ENCODE data around the gene ITIH3.
"Not testable (repeated sequence)": the region's sequence is repeated elsewhere in the genome, so short reads cannot be mapped to it uniquely, and the experiment has no call there.

ITIH3 gene

DNA sequence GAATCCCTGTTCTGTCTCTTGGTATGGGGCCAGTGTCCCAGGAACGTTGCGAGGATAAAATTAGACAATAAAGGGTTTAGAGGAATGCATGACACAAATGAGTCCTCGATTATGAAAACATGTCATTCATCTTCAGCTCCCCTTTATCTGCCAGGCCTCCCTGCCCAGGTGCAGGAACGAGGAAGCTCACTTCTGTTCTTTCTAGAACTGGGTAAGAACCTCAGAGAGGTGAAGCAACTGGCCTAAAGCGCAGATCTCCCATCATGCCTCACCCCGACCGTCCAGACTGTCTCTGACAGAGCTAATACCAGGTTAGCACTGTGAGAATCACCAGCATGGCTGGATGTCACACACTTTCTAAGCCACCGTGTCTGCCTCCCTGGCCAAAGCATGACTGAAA is 18.7 kb upstream of the ITIH3 start:
- Histone ChIP-seq H3K4me1 (ENCODE audit: low read depth, poor library complexity, severe bottlenecking) (no peaks in the 10 kb centered on the region), H3K9ac (no peak overlapping the region), H3K36me3 (ENCODE audit: insufficient read depth) (no peaks in the 10 kb centered on the region), H3K79me2 (ENCODE audit: insufficient read depth, low read depth) (no peaks in the 10 kb centered on the region), H3K4me3 (IDR thresholded peaks at IDR 0.05; ENCODE audit: insufficient read depth, low read depth, low read length) (no peak overlapping the region), H2AFZ (ENCODE audit: low read depth) (peak overlapping the region; percentile 14; the same call in 1 of the 2 replicates), H4K20me1 (ENCODE audit: insufficient read depth) (no peaks in the 10 kb centered on the region), H3K4me2 (no peak overlapping the region), H3K27ac (no peak overlapping the region), H3K27me3 (ENCODE audit: insufficient read depth, low read depth) (no peaks in the 10 kb centered on the region)
- TF ChIP-seq, protein P1, sequence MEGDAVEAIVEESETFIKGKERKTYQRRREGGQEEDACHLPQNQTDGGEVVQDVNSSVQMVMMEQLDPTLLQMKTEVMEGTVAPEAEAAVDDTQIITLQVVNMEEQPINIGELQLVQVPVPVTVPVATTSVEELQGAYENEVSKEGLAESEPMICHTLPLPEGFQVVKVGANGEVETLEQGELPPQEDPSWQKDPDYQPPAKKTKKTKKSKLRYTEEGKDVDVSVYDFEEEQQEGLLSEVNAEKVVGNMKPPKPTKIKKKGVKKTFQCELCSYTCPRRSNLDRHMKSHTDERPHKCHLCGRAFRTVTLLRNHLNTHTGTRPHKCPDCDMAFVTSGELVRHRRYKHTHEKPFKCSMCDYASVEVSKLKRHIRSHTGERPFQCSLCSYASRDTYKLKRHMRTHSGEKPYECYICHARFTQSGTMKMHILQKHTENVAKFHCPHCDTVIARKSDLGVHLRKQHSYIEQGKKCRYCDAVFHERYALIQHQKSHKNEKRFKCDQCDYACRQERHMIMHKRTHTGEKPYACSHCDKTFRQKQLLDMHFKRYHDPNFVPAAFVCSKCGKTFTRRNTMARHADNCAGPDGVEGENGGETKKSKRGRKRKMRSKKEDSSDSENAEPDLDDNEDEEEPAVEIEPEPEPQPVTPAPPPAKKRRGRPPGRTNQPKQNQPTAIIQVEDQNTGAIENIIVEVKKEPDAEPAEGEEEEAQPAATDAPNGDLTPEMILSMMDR (conservative IDR thresholded peaks at IDR 0.05; ENCODE audit: low read depth, low read length): no peak

DNA sequence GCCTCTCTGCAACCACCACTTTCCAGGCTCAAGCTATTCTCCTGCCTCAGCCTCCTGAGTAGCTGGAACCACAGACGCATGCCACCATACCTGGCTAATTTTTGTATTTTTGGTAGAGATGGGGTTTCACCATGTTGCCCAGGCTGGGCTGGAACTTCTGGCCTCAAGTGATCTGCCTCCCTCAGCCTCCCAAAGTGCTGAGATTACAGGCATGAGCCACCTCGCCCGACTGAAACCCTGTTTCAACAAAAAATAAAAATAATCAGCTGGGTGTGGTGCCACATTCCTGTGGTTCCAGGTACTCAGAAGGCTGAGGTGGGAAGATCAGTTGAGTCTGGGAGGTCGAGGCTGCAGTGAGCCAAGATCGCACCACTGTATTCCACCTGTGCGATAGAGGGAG is 18.1 kb upstream of the ITIH3 start:
- not testable (repeated sequence) for H3K4me3 ChIP-seq (IDR thresholded peaks at IDR 0.05; ENCODE audit: insufficient read depth, low read depth, low read length); H3K9ac ChIP-seq; H3K27me3 ChIP-seq (ENCODE audit: insufficient read depth, low read depth); H3K4me1 ChIP-seq (ENCODE audit: low read depth, poor library complexity, severe bottlenecking); H3K36me3 ChIP-seq (ENCODE audit: insufficient read depth); H3K27ac ChIP-seq; H3K4me2 ChIP-seq; H3K79me2 ChIP-seq (ENCODE audit: insufficient read depth, low read depth); H4K20me1 ChIP-seq (ENCODE audit: insufficient read depth); H2AFZ ChIP-seq (ENCODE audit: low read depth)

DNA sequence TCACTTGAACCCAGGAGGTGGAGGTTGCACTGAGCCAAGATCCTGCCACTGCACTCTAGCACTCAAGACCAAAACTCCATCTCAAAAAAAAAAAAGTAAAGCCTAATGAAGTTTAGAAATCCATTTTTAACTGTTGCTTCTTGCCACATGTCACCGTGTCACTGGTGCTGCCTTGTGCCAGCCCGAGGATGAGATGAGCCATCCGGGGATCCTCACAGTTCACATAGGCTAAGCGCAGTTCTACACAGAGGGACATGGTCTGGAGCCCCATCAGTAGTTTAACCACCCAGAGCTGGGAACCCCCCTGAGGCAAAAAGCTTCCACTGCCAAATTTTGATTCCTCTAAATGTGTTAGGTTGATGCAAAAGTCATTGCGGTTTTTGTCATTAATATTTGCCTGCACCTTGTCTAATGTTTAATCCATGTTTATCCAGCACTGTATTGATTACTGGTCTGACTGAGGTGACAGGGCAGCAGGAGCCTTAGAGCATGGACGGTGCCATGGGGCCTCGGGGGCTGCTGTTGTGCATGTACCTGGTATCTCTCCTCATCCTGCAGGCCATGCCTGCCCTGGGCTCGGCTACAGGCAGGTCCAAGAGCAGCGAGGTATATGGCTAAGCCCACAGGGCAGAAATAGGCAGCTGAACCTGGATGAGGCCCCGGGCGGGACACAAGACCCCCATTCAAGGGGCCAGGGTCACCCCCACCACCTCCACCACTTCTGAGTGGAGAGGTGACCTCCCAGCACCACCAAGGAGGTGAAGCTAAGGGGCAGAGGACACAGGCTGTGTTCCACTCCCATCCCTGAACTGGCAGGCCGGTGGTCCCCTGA is 17.3 kb upstream of the ITIH3 start, which contains the start of gene ITIH1:
TSS of gene ITIH1 (plus strand) at position 473 of the 832 bp plus-strand sequence. CDS start at position 490, 17 bp downstream.
- H2AFZ ChIP-seq (ENCODE audit: low read depth): no peak within 1 kb of the TSS
- H3K79me2 ChIP-seq (ENCODE audit: insufficient read depth, low read depth): no peaks in the 10 kb centered on the region
- H3K27me3 ChIP-seq (ENCODE audit: insufficient read depth, low read depth): no peaks in the 10 kb centered on the region
- H3K27ac ChIP-seq: no peak within 1 kb of the TSS
- H3K9ac ChIP-seq: no peak within 1 kb of the TSS
- H3K4me3 ChIP-seq (IDR thresholded peaks at IDR 0.05; ENCODE audit: insufficient read depth, low read depth, low read length): no peak within 1 kb of the TSS
- TF ChIP-seq, protein P1 (conservative IDR thresholded peaks at IDR 0.05; ENCODE audit: low read depth, low read length): no peak
- no peaks in the 10 kb centered on the region for H3K36me3 ChIP-seq (ENCODE audit: insufficient read depth)
- no peaks in the 10 kb centered on the region for H4K20me1 ChIP-seq (ENCODE audit: insufficient read depth)
- no peaks in the 10 kb centered on the region for H3K4me1 ChIP-seq (ENCODE audit: low read depth, poor library complexity, severe bottlenecking)
- no peak within 1 kb of the TSS for H3K4me2 ChIP-seq

DNA sequence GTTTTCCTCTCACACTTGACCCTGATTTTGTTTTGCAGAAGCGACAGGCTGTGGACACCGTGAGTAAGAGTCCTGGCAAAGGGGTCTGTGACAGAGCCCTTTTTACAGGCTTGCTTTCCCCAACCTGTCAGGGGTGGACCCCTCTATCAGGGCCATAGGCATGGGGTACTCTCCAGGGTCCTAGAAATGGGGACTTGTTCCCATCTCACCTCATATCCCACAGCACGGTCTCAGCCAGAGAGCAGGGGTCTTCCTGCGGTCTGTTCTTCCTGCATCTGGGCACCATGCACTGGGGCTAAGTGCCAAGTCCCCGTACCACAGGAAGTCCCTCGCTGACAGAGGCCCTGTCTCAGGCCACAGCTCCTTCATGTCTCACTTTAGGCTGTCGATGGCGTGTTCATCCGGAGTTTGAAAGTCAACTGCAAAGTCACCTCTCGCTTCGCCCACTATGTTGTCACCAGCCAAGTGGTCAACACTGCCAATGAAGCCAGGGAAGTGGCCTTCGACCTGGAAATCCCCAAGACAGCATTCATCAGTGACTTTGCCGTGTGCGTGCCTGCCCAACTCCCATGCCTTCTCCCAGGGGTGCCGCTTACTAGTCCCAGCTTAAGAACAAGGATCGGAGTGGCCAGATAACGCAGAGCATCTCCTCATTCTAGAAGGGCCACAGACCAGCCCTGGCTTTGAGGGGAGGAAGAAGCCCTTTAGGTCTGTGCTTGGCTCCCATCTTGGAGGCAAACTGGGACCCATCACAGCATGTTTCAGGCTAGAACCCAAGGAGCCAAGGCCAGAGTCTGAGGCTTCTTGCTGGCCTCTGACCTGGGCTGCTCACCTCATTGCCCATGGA is 16.4 kb upstream of the ITIH3 start:
- Histone ChIP-seq H3K4me2 (no peak overlapping the region), H3K27me3 (ENCODE audit: insufficient read depth, low read depth) (no peaks in the 10 kb centered on the region), H4K20me1 (ENCODE audit: insufficient read depth) (no peaks in the 10 kb centered on the region), H3K36me3 (ENCODE audit: insufficient read depth) (no peaks in the 10 kb centered on the region), H3K4me3 (IDR thresholded peaks at IDR 0.05; ENCODE audit: insufficient read depth, low read depth, low read length) (no peak overlapping the region), H3K79me2 (ENCODE audit: insufficient read depth, low read depth) (no peaks in the 10 kb centered on the region), H3K9ac (no peak overlapping the region), H3K27ac (no peak overlapping the region), H2AFZ (ENCODE audit: low read depth) (no peak overlapping the region), H3K4me1 (ENCODE audit: low read depth, poor library complexity, severe bottlenecking) (no peaks in the 10 kb centered on the region)
- TF ChIP-seq, protein P1 (conservative IDR thresholded peaks at IDR 0.05; ENCODE audit: low read depth, low read length): no peak
